ENCODE results near the gene SLC6A15. TPM values are rescaled to one million over a fixed set of nuclear protein-coding genes. Genes with fewer than 3 reads are reported as not detected.

The SLC6A15 gene
- total and polyA plus RNA-seq, 9 of the 15 experiments (the other 6 are each of a cell fraction or from before 2014, with no cell fraction given), result not detected

DNA sequence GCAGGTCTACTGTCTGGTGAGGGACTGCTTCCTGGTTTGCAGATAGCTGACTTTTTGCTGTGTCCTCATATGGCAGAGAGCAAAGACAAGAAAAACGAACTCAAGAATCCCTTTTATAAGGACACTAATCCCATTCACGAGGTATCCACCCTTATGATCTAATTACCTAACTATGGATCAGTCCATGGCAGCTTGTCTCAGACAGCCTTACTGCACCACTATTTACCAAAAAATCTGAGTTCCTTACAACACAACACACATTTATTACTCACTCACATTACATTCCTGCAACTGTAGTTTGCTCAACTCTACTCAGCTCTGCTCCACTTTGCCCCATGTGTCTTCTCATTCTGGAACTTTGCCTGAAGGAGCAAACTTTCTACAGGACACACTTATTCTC lies 10.1 kb upstream of the SLC6A15 start:
- FAIRE-seq, result no peak
- BruUV-seq (replicated peaks), result no TSS peak
- intact Hi-C loops (cut with micrococcal nuclease), result no loop called here

GRCh38 chr12:84920331-84920730 lies 7.7 kb upstream of the SLC6A15 start:
- POLR2A ChIA-PET, result no interaction called here
- no TSS peak for BruUV-seq (replicated peaks)
- Histone ChIP-seq H3K9me3 (replicated peaks; ENCODE audit: control insufficient read depth, insufficient read depth, low read depth, low read length) (no peaks in the 10 kb centered on the region), H3K9me1 (ENCODE audit: control insufficient read depth, insufficient read depth, low read length) (no peaks in the 10 kb centered on the region), H4K20me1 (replicated peaks; ENCODE audit: control insufficient read depth, insufficient read depth, low read length) (no peaks in the 10 kb centered on the region), H3K4me1 (replicated peaks in 1 of 2; ENCODE audit: control insufficient read depth in 2 of 2, insufficient read depth in 2 of 2, low read length in 2 of 2) (no peaks in the 10 kb centered on the region), H3K4me2 (ENCODE audit: insufficient read depth, low read length) (no peak overlapping the region), H3K27ac (ENCODE audit: extremely low read depth, low read depth, low read length) (no peak overlapping the region), H3K36me3 (ENCODE audit: control insufficient read depth, insufficient read depth, low read length) (no peaks in the 10 kb centered on the region), H3K79me2 (ENCODE audit: control insufficient read depth, insufficient read depth, low read length) (no peaks in the 10 kb centered on the region), H3K9ac (ENCODE audit: insufficient read depth in 1 of 2, low read depth in 2 of 2, low read length in 2 of 2) (no peak overlapping the region), H3K4me3 (no peak overlapping the region), H3K27me3 (ENCODE audit: control insufficient read depth in 2 of 2, insufficient read depth in 2 of 2, low read length in 2 of 2) (no peaks in the 10 kb centered on the region), H2AFZ (ENCODE audit: low read depth, low read length) (no peak overlapping the region)
- intact Hi-C loops (cut with micrococcal nuclease), result no loop called here
- ATAC-seq, result no peak
- CTCF ChIA-PET (ENCODE audit: low intra/inter-chr PET ratio), result no interaction called here
- FAIRE-seq, result no peak
- DNase-seq (ENCODE audit: extremely low read depth in 1 of 4, low spot score in 3 of 4), result no peak
- TF ChIP-seq ETV1 (tag; conservative IDR thresholded peaks at IDR 0.05; ENCODE audit: low read depth) (no peak), RUNX1 (IDR thresholded peaks at IDR 0.05; ENCODE audit: low read depth) (no peak), ELK3 (CRISPR knock-in tag; IDR thresholded peaks at IDR 0.05) (no peak), POLR2AphosphoS2 (IDR thresholded peaks at IDR 0.05; ENCODE audit: low read length) (no peak), NFE2L1 (tag; IDR thresholded peaks at IDR 0.05; ENCODE audit: borderline replicate concordance, low read depth) (no peak), ATF3 (IDR thresholded peaks at IDR 0.05) (no peak), ATF3 (CRISPR knock-in tag; conservative IDR thresholded peaks at IDR 0.05) (no peak), ZNF644 (tag; IDR thresholded peaks at IDR 0.05; ENCODE audit: low read depth) (no peak), HCFC1 (IDR thresholded peaks at IDR 0.05; ENCODE audit: low read depth, low read length) (no peak)
- in situ Hi-C loops (cut with MboI), result no loop called here
- 0% methylated on average over 1 of the region's 1 CpG for WGBS (ENCODE audit: insufficient coverage, low coverage, missing lambda C conversion rate)

More for the DNA sequence above, 10.1 kb upstream of the SLC6A15 start:
- Histone ChIP-seq H2AFZ (ENCODE audit: low read depth, low read length) (no peak overlapping the region), H3K27me3 (ENCODE audit: control insufficient read depth in 2 of 2, insufficient read depth in 2 of 2, low read length in 2 of 2) (no peaks in the 10 kb centered on the region), H3K4me3 (no peak overlapping the region), H3K9ac (ENCODE audit: insufficient read depth in 1 of 2, low read depth in 2 of 2, low read length in 2 of 2) (no peak overlapping the region), H3K4me1 (replicated peaks in 1 of 2; ENCODE audit: control insufficient read depth in 2 of 2, insufficient read depth in 2 of 2, low read length in 2 of 2) (no peaks in the 10 kb centered on the region), H3K9me1 (ENCODE audit: control insufficient read depth, insufficient read depth, low read length) (no peaks in the 10 kb centered on the region), H3K36me3 (ENCODE audit: control insufficient read depth, insufficient read depth, low read length) (no peaks in the 10 kb centered on the region), H3K79me2 (ENCODE audit: control insufficient read depth, insufficient read depth, low read length) (no peaks in the 10 kb centered on the region), H3K27ac (ENCODE audit: extremely low read depth, low read depth, low read length) (no peak overlapping the region), H3K4me2 (ENCODE audit: insufficient read depth, low read length) (no peak overlapping the region), H4K20me1 (replicated peaks; ENCODE audit: control insufficient read depth, insufficient read depth, low read length) (no peaks in the 10 kb centered on the region), H3K9me3 (replicated peaks; ENCODE audit: control insufficient read depth, insufficient read depth, low read depth, low read length) (no peaks in the 10 kb centered on the region)
- CTCF ChIA-PET (ENCODE audit: low intra/inter-chr PET ratio), result no interaction called here
- in situ Hi-C loops (cut with MboI), result no loop called here
- ATAC-seq (no peak), DNase-seq (ENCODE audit: extremely low read depth in 1 of 4, low spot score in 3 of 4) (no peak)
- POLR2A ChIA-PET, result no interaction called here
- TF ChIP-seq CEBPG (CRISPR knock-in tag; IDR thresholded peaks at IDR 0.05), result no peak
- no peak for TF ChIP-seq CEBPG (tag; conservative IDR thresholded peaks at IDR 0.05 in 1 of 2, IDR thresholded peaks at IDR 0.05 in 1 of 2)
- TF ChIP-seq SNRNP70 (optimal IDR thresholded peaks at IDR 0.05; ENCODE audit: low read depth, low read length), result no peak
- WGBS (ENCODE audit: insufficient coverage, low coverage, missing lambda C conversion rate), result 0% methylated on average over 2 of the region's 2 CpGs

Data from K562 (cell line).